Coronary artery (tissue), 2 donors: Measurements from ENCODE around the gene SLC39A10.

Experiments used
- DNase-seq: peaks from one replicate; pipeline ENCODE4 v3.0.0-alpha.2; 2017; ENCODE audit warnings: low spot score
- H3K27ac ChIP-seq, 2 donors: fragments of 200-600 bp; sonication (generic); one replicate each; pipeline ENCODE4 v1.5.1; 2016 to 2019
- H3K4me3 ChIP-seq: fragments of 200-600 bp; sonication (generic); 2 replicates; pipeline ENCODE4 v1.5.1; 2016; ENCODE audit warnings: mild to moderate bottlenecking, moderate library complexity
- TF ChIP-seq, protein P1 (sequence below): fragments of 200-600 bp; sonication (generic); IDR thresholded peaks from one replicate; pipeline ENCODE4 v1.5.1; 2019; ENCODE audit warnings: antibody characterized with exemption

SLC39A10 gene

GRCh38 chr2:195656161-195656858, 716 bp upstream of the SLC39A10 start:
- no peak for DNase-seq
- TF ChIP-seq, protein P1, sequence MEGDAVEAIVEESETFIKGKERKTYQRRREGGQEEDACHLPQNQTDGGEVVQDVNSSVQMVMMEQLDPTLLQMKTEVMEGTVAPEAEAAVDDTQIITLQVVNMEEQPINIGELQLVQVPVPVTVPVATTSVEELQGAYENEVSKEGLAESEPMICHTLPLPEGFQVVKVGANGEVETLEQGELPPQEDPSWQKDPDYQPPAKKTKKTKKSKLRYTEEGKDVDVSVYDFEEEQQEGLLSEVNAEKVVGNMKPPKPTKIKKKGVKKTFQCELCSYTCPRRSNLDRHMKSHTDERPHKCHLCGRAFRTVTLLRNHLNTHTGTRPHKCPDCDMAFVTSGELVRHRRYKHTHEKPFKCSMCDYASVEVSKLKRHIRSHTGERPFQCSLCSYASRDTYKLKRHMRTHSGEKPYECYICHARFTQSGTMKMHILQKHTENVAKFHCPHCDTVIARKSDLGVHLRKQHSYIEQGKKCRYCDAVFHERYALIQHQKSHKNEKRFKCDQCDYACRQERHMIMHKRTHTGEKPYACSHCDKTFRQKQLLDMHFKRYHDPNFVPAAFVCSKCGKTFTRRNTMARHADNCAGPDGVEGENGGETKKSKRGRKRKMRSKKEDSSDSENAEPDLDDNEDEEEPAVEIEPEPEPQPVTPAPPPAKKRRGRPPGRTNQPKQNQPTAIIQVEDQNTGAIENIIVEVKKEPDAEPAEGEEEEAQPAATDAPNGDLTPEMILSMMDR, result no peak
- H3K4me3 ChIP-seq, result peak overlapping the region; percentile 91

DNA sequence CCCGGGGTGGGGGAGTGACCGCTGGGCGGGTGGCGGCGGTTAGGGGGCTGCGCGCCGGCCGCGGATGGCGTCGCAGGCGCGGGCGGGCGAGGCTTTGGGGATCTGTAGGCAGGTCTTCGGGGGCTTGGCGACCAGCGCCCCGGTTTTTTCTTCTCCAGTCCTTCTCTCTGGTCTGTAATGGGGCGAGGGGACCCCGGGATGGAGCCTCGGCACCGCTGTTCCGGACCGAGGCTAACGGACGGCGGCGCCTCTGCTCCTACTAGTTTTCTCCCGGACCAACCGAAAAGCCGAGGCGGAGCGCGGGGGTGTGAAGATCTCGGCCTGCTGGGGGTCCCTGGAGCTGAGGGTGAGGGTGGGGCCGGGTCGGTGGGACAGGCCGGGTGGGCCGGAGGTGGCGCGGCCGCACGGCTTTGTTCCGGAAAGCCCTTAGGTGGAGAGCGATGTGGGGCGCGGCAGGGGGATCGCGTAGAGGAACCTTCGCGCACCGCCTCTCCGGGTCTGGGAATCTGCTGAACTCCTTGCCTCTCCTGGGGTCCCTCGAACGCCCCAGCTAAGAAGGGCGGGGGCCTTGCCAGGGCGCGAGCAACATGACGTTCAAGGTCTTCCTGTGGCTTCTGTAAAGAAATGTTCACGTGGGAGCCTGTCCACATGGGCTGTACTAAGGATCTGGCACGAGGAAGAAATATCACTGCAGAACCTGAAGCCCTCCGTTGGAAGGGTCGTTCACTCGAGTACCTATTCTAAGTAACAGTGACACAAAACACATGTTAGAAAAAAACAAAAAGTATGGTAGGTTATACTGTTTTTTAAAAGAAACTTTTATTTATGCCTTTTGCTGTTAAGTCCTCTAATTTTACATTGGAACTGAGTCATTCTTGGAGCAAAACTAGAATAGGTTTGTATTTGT, 861 bp downstream of the SLC39A10 start:
- DNase-seq, result peak; percentile 78
- H3K27ac ChIP-seq, result peak overlapping the region; percentile 98
- TF ChIP-seq, protein P1, result no peak
- peak overlapping the region; percentile 91 for H3K4me3 ChIP-seq

More at GRCh38 chr2:195656161-195656858, 716 bp upstream of the SLC39A10 start:
- H3K27ac ChIP-seq, result peak overlapping the region; percentile 74 to 98

GRCh38 chr2:195658541-195658890, 1.5 kb downstream of the SLC39A10 start:
- DNase-seq, result no peak
- peak overlapping the region; percentile 91 for H3K4me3 ChIP-seq
- peak overlapping the region; percentile 98 for H3K27ac ChIP-seq
- TF ChIP-seq, protein P1, result no peak

GRCh38 chr2:195659114-195659513, 2.1 kb downstream of the SLC39A10 start:
- TF ChIP-seq, protein P1, result no peak
- DNase-seq, result no peak
- Histone ChIP-seq H3K4me3 (peak overlapping the region; percentile 91), H3K27ac (peak overlapping the region in 1 of 2 donors; percentile 31)

DNA sequence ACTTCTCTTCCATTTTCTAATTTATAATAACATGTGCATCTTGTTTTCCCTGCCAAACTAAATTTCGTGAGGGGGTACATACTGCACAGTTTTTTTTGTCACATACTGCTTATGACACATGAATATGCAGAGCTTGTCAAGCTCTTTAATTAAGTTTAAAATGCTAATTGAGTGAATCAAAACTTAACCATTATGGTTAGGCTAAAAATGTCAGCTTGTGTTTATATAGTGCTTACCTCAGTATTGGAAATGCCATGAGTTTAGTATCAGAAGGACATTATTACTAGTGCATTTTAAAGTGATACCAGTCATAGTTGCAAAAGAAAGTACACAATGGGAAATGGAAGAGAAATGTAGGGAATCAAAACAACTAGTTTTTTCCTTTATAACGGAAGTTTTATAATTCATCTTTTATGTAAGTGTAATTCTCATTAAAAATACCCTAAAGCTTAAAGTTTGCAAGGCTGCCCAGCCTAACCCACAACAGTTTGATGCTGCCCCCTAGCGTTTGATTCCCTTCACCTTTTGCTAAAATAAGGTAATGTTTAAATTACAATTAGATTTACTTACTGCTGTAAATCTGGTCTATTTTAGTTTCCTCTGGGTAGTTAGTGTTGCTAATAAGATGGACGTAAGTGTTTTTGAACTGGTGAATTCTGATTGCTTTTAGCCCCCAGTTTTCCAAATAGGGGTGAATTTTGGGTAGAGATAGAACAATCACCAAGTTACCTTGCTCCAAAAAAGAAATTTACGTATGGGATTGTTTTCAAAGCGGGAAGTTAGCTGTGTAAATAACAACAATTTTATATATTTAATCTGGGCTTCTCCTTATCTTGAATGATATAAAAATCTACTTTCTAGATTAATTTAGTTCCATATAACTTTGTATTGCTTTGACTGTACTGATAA, 3.2 kb downstream of the SLC39A10 start:
- Histone ChIP-seq H3K27ac (no peak overlapping the region), H3K4me3 (peak overlapping the region; percentile 91)
- TF ChIP-seq, protein P1, result peak; percentile 63
- no peak for DNase-seq

GRCh38 chr2:195662138-195662537, 5.1 kb downstream of the SLC39A10 start:
- DNase-seq, result no peak
- Histone ChIP-seq H3K27ac (no peak overlapping the region), H3K4me3 (no peak overlapping the region)
- TF ChIP-seq, protein P1, result no peak
